K562 (cell line): Measurements from ENCODE around the gene GAB2. TPM values are rescaled to one million over a fixed set of nuclear protein-coding genes. Genes with fewer than 3 reads are reported as not detected.

ENCODE experiments used
- DDX20 ChIP-seq: fragments of 450-650 bp; IDR thresholded peaks from 2 replicates; pipeline ENCODE4 v1.6.1; 2016; ENCODE audit warnings: missing genetic modification characterization, low read depth, mild to moderate bottlenecking, missing compliant biosample characterization, moderate library complexity
- EP400 ChIP-seq: fragments of 450-650 bp; IDR thresholded peaks from 2 replicates; pipeline ENCODE4 v1.6.1; 2017; ENCODE audit warnings: antibody characterized with exemption, mild to moderate bottlenecking, moderate library complexity
- HNRNPL ChIP-seq: fragments of 200-400 bp; formaldehyde crosslinking; IDR thresholded peaks from 2 replicates; pipeline ENCODE4 v1.6.1; 2017; ENCODE audit warnings: low read depth, mild to moderate bottlenecking, low read length
- L3MBTL2 ChIP-seq: fragments of 450-650 bp; IDR thresholded peaks from 2 replicates; pipeline ENCODE4 v1.6.1; 2016; ENCODE audit warnings: mild to moderate bottlenecking, moderate library complexity
- MAZ ChIP-seq, 2 experiments: fragments of 450-650 bp in 1 of 2; sonication (generic) in 1 of 2; formaldehyde crosslinking; IDR thresholded peaks in 1 of 2; conservative IDR thresholded peaks in 1 of 2; 2 replicates each; pipeline versions ENCODE4 v1.4.0 to v1.5.0; 2020; ENCODE audit warnings: mild to moderate bottlenecking in 1 of 2, missing genetic modification reagents in 1 of 2
- RNF2 ChIP-seq: sonication (generic); IDR thresholded peaks from 2 replicates; pipeline ENCODE4 v1.6.1; 2016
- SIRT6 ChIP-seq: IDR thresholded peaks from one replicate; pipeline ENCODE4 v1.6.1; 2012; ENCODE audit warnings: low read depth, mild to moderate bottlenecking, control low read depth, inconsistent platforms, low read length, moderate library complexity
- TEAD1 ChIP-seq, 2 experiments: fragments of 450-650 bp in 1 of 2; sonication (generic) in 1 of 2; formaldehyde crosslinking; IDR thresholded peaks; 2 replicates each; pipeline versions ENCODE4 v1.4.0 to v1.8.0; 2020 to 2022; ENCODE audit warnings: mild to moderate bottlenecking in 2 of 2, missing genetic modification reagents in 1 of 2
- ZBTB11 ChIP-seq, 3 experiments: fragments of 200-800 bp in 1 of 3; fragments of 250-450 bp in 1 of 3; fragments of 450-650 bp in 1 of 3; sonication (Bioruptor Pico) in 1 of 3; sonication (Bioruptor generic) in 1 of 3; formaldehyde crosslinking in 1 of 3; IDR thresholded peaks; 2 replicates each; pipeline versions ENCODE4 v1.6.1 to v1.8.0; 2016 to 2022; ENCODE audit warnings: mild to moderate bottlenecking in 2 of 3, missing genetic modification characterization in 2 of 3, missing compliant biosample characterization in 1 of 3, moderate library complexity in 1 of 3
- ZBTB33 ChIP-seq: sonication (generic); formaldehyde crosslinking; IDR thresholded peaks from 2 replicates; pipeline ENCODE4 v1.8.1; 2023; ENCODE audit warnings: mild to moderate bottlenecking, missing genetic modification reagents
- ZBTB7A ChIP-seq: IDR thresholded peaks from 2 replicates; pipeline ENCODE4 v1.6.1; 2011; ENCODE audit warnings: low read depth, mild to moderate bottlenecking, low read length, moderate library complexity, borderline replicate concordance; ENCODE audit not compliant: control insufficient read depth
- ZKSCAN3 ChIP-seq: fragments of 250-450 bp; sonication (Bioruptor Pico); IDR thresholded peaks from 2 replicates; pipeline ENCODE4 v1.4.0; 2020
- polyA plus RNA-seq, 8 experiments: library from polyadenylated mRNA; depleted of rRNA in 4 of 8; stranded (reverse) in 5 of 8; unstranded in 3 of 8; fragments of >200 nt; fragmentation: Nextera tagmentation in 2 of 8; fragmentation: Illumina TruSeq in 1 of 8; extraction: Ambion mirVana in 2 of 8; extraction: Trizol in 1 of 8; gene quantifications; 2 replicates each; pipeline versions ENCODE4 v1.2.1 to v1.2.3, GENCODE V29; 2011 to 2014; ENCODE audit warnings: inconsistent platforms in 1 of 8, missing spikeins in 1 of 8
- total RNA-seq, 7 experiments: library from RNA; depleted of rRNA in 6 of 7; stranded (reverse); fragments of >200 nt in 6 of 7; fragmentation: Illumina TruSeq in 2 of 7; extraction: Trizol in 2 of 7; gene quantifications; 2 replicates each; pipeline versions ENCODE4 v1.2.1 to v1.2.3, GENCODE V29; 2011 to 2021; ENCODE audit warnings: low replicate concordance in 1 of 7
- TF ChIP-seq, protein P1 (sequence below): fragments of 450-650 bp; IDR thresholded peaks from 2 replicates; pipeline ENCODE4 v1.6.1; 2017; ENCODE audit warnings: antibody characterized with exemption, mild to moderate bottlenecking
- TF ChIP-seq, protein P2 (sequence below): fragments of 250-450 bp; sonication (Bioruptor Pico); IDR thresholded peaks from 2 replicates; pipeline ENCODE4 v1.4.0; 2020; ENCODE audit warnings: mild to moderate bottlenecking

Gene GAB2
- total and polyA plus RNA-seq, 9 of the 15 experiments (the other 6 are each of a cell fraction or from before 2014, with no cell fraction given), result 2.3 to 35.2 (median 16.1) TPM

GRCh38 chr11:78417888-78418583 lies 416 bp upstream of the GAB2 start (continued):
- TF ChIP-seq EP400, result peak; percentile 29; the same call in 1 of the 2 replicates
- 0 out of 4 replicates have a peak, but pooled peaks of 1 of the 2 experiments have one; percentile 67 for TF ChIP-seq TEAD1 (CRISPR knock-in tag; IDR thresholded peaks at IDR 0.05)
- TF ChIP-seq HNRNPL, result peak; percentile 66; the same call in 1 of the 2 replicates
- TF ChIP-seq ZKSCAN3, result no peak
- peak; percentile 58 to 75; a peak in 2 of 4 replicates for TF ChIP-seq MAZ (CRISPR knock-in tag; conservative IDR thresholded peaks at IDR 0.05 in 1 of 2, IDR thresholded peaks at IDR 0.05 in 1 of 2)
- TF ChIP-seq, protein P1, sequence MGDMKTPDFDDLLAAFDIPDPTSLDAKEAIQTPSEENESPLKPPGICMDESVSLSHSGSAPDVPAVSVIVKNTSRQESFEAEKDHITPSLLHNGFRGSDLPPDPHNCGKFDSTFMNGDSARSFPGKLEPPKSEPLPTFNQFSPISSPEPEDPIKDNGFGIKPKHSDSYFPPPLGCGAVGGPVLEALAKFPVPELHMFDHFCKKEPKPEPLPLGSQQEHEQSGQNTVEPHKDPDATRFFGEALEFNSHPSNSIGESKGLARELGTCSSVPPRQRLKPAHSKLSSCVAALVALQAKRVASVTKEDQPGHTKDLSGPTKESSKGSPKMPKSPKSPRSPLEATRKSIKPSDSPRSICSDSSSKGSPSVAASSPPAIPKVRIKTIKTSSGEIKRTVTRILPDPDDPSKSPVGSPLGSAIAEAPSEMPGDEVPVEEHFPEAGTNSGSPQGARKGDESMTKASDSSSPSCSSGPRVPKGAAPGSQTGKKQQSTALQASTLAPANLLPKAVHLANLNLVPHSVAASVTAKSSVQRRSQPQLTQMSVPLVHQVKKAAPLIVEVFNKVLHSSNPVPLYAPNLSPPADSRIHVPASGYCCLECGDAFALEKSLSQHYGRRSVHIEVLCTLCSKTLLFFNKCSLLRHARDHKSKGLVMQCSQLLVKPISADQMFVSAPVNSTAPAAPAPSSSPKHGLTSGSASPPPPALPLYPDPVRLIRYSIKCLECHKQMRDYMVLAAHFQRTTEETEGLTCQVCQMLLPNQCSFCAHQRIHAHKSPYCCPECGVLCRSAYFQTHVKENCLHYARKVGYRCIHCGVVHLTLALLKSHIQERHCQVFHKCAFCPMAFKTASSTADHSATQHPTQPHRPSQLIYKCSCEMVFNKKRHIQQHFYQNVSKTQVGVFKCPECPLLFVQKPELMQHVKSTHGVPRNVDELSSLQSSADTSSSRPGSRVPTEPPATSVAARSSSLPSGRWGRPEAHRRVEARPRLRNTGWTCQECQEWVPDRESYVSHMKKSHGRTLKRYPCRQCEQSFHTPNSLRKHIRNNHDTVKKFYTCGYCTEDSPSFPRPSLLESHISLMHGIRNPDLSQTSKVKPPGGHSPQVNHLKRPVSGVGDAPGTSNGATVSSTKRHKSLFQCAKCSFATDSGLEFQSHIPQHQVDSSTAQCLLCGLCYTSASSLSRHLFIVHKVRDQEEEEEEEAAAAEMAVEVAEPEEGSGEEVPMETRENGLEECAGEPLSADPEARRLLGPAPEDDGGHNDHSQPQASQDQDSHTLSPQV, result peak; percentile 82
- TF ChIP-seq SIRT6, result no peak
- no peak for TF ChIP-seq DDX20 (tag)
- 0 out of 2 replicates have a peak, but pooled peaks have one; percentile 10 for TF ChIP-seq RNF2
- TF ChIP-seq, protein P2, sequence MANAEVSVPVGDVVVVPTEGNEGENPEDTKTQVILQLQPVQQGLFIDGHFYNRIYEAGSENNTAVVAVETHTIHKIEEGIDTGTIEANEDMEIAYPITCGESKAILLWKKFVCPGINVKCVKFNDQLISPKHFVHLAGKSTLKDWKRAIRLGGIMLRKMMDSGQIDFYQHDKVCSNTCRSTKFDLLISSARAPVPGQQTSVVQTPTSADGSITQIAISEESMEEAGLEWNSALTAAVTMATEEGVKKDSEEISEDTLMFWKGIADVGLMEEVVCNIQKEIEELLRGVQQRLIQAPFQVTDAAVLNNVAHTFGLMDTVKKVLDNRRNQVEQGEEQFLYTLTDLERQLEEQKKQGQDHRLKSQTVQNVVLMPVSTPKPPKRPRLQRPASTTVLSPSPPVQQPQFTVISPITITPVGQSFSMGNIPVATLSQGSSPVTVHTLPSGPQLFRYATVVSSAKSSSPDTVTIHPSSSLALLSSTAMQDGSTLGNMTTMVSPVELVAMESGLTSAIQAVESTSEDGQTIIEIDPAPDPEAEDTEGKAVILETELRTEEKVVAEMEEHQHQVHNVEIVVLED (CRISPR knock-in tag), result peak; percentile 37; the same call in 1 of the 2 replicates
- peak; percentile 78; the same call in 1 of the 2 replicates for TF ChIP-seq ZBTB33
- peak; percentile 90 for TF ChIP-seq ZBTB7A
- peak in 1 of 3 experiments; percentile 88; a peak in 2 of 6 replicates for TF ChIP-seq ZBTB11 (CRISPR knock-in tag; IDR thresholded peaks at IDR 0.05)
- peak; percentile 96 for TF ChIP-seq L3MBTL2
